Gastrocnemius medialis (tissue), 4 donors: ENCODE results near the gene SEC31B.

Source experiments
- POLR2A ChIP-seq, 2 donors: fragments of 450-650 bp; IDR thresholded peaks; one replicate each; pipeline ENCODE4 v1.6.1; 2017; ENCODE audit warnings: antibody characterized with exemption in 2 of 2, mild to moderate bottlenecking in 2 of 2, moderate library complexity in 2 of 2
- TF ChIP-seq, protein P1 (sequence below), 5 experiments: fragments of 450-650 bp in 3 of 5; fragments of 200-600 bp in 2 of 5; sonication (generic) in 2 of 5; IDR thresholded peaks in 4 of 5; conservative IDR thresholded peaks in 1 of 5; 1 replicate in 4 of 5; 2 replicates in 1 of 5; pipeline ENCODE4 v1.5.1; 2016 to 2019; ENCODE audit warnings: antibody characterized with exemption in 5 of 5, mild to moderate bottlenecking in 3 of 5, moderate library complexity in 3 of 5

DNA sequence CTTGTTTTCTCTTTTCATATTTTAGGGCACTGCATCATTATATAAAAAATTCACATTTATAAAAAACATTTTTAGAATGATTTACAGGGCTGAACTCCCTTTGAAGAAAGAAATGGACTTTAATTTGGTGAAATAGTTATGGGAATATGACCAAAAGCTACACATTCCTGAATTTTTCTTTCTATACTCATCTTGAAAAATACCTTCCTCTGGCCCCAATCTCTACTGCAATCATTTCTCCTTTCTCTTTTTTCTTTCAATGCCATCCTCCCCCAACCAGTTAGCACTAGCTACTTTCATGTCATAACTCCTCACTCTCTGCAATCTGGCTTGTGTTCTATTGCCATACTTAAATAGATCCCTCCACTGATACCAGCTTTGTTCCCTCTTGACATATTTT lies 50.7 kb downstream of the SEC31B start:
- TF ChIP-seq, protein P1, sequence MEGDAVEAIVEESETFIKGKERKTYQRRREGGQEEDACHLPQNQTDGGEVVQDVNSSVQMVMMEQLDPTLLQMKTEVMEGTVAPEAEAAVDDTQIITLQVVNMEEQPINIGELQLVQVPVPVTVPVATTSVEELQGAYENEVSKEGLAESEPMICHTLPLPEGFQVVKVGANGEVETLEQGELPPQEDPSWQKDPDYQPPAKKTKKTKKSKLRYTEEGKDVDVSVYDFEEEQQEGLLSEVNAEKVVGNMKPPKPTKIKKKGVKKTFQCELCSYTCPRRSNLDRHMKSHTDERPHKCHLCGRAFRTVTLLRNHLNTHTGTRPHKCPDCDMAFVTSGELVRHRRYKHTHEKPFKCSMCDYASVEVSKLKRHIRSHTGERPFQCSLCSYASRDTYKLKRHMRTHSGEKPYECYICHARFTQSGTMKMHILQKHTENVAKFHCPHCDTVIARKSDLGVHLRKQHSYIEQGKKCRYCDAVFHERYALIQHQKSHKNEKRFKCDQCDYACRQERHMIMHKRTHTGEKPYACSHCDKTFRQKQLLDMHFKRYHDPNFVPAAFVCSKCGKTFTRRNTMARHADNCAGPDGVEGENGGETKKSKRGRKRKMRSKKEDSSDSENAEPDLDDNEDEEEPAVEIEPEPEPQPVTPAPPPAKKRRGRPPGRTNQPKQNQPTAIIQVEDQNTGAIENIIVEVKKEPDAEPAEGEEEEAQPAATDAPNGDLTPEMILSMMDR (IDR thresholded peaks at IDR 0.05 in 4 of 5, conservative IDR thresholded peaks at IDR 0.05 in 1 of 5), result no peak
- no peak for TF ChIP-seq POLR2A (IDR thresholded peaks at IDR 0.05)
